Sigmoid colon (tissue), 4 donors: ENCODE data around the gene VEPH1.

Source experiments
- POLR2AphosphoS5 ChIP-seq, 4 donors: sonication (generic); formaldehyde crosslinking; IDR thresholded peaks; one replicate each; pipeline ENCODE4 v1.6.1; 2017; ENCODE audit warnings: antibody characterized with exemption in 4 of 4
- TF ChIP-seq, protein P1 (sequence below), 4 experiments: fragments of 450-650 bp in 3 of 4; fragments of 200-600 bp in 1 of 4; IDR thresholded peaks; one replicate each; pipeline ENCODE4 v1.5.1; 2016 to 2019; ENCODE audit warnings: antibody characterized with exemption in 4 of 4, mild to moderate bottlenecking in 3 of 4, moderate library complexity in 2 of 4

- TF ChIP-seq, protein P1, sequence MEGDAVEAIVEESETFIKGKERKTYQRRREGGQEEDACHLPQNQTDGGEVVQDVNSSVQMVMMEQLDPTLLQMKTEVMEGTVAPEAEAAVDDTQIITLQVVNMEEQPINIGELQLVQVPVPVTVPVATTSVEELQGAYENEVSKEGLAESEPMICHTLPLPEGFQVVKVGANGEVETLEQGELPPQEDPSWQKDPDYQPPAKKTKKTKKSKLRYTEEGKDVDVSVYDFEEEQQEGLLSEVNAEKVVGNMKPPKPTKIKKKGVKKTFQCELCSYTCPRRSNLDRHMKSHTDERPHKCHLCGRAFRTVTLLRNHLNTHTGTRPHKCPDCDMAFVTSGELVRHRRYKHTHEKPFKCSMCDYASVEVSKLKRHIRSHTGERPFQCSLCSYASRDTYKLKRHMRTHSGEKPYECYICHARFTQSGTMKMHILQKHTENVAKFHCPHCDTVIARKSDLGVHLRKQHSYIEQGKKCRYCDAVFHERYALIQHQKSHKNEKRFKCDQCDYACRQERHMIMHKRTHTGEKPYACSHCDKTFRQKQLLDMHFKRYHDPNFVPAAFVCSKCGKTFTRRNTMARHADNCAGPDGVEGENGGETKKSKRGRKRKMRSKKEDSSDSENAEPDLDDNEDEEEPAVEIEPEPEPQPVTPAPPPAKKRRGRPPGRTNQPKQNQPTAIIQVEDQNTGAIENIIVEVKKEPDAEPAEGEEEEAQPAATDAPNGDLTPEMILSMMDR (IDR thresholded peaks at IDR 0.05), result no peak
- peak in 1 of 4 donors; percentile 7 for TF ChIP-seq POLR2AphosphoS5 (IDR thresholded peaks at IDR 0.05)
Observed at GRCh38 chr3:157542711-157543500, 39.7 kb upstream of the VEPH1 start.
